IPS-18a (cell line): ENCODE data around the gene DNASE2.

ENCODE experiments used
- H3K27ac ChIP-seq: one replicate; pipeline ENCODE4 v1.5.1; 2013; ENCODE audit warnings: low read length
- H3K27me3 ChIP-seq: one replicate; pipeline ENCODE4 v1.6.1; 2013; ENCODE audit warnings: mild to moderate bottlenecking, low read length; ENCODE audit not compliant: control insufficient read depth, insufficient read depth
- H3K36me3 ChIP-seq: one replicate; pipeline ENCODE4 v1.6.1; 2013; ENCODE audit warnings: low read depth, low read length; ENCODE audit not compliant: control insufficient read depth
- H3K4me1 ChIP-seq: one replicate; pipeline ENCODE4 v1.6.1; 2013; ENCODE audit warnings: low read depth, low read length; ENCODE audit not compliant: control insufficient read depth
- H3K4me3 ChIP-seq: one replicate; pipeline ENCODE4 v1.5.1; 2013; ENCODE audit warnings: low read length
- H3K9ac ChIP-seq: one replicate; pipeline ENCODE4 v1.6.1; 2013; ENCODE audit warnings: mild to moderate bottlenecking, low read length, moderate library complexity
- H3K9me3 ChIP-seq: one replicate; pipeline ENCODE4 v1.6.1; 2013; ENCODE audit warnings: low read depth, low read length; ENCODE audit not compliant: control insufficient read depth

The DNASE2 gene

GRCh38 chr19:12836529-12836863 is 44.8 kb downstream of the DNASE2 start:
- Histone ChIP-seq H3K27me3 (peaks cover 56% of the 10 kb centered on the region), H3K27ac (no peak overlapping the region), H3K9me3 (no peaks in the 10 kb centered on the region), H3K4me1 (peaks cover 15% of the 10 kb centered on the region), H3K9ac (no peak overlapping the region), H3K4me3 (no peak overlapping the region), H3K36me3 (no peaks in the 10 kb centered on the region)

- Histone ChIP-seq H3K4me1 (peaks cover 10% of the 10 kb centered on the region), H3K27me3 (peaks cover 64% of the 10 kb centered on the region), H3K27ac (no peak overlapping the region), H3K9me3 (no peaks in the 10 kb centered on the region), H3K36me3 (no peaks in the 10 kb centered on the region), H3K4me3 (peak overlapping the region; percentile 53), H3K9ac (no peak overlapping the region)
Observed at GRCh38 chr19:12834976-12835757, 46.1 kb downstream of the DNASE2 start.

- Histone ChIP-seq H3K27ac (no peak within 1 kb of the TSS), H3K36me3 (no peaks in the 10 kb centered on the region), H3K9ac (no peak within 1 kb of the TSS), H3K4me1 (peaks cover 7% of the 10 kb centered on the region), H3K9me3 (no peaks in the 10 kb centered on the region), H3K27me3 (peaks cover 63% of the 10 kb centered on the region), H3K4me3 (peak within 1 kb of the TSS; percentile 53)
Observed at GRCh38 chr19:12834566-12834943, 46.7 kb downstream of the DNASE2 start, which contains the start of gene RTBDN. RTBDN (minus strand) TSS chr19:12834579; CDS start chr19:12829979, 4,600 bp downstream.

- Histone ChIP-seq H3K27ac (no peak overlapping the region), H3K9me3 (no peaks in the 10 kb centered on the region), H3K36me3 (no peaks in the 10 kb centered on the region), H3K9ac (no peak overlapping the region), H3K27me3 (peaks cover 57% of the 10 kb centered on the region), H3K4me3 (peak overlapping the region; percentile 53), H3K4me1 (peaks cover 4% of the 10 kb centered on the region)
Observed at GRCh38 chr19:12833738-12834565, 47.3 kb downstream of the DNASE2 start.

GRCh38 chr19:12833418-12833737 is 47.9 kb downstream of the DNASE2 start:
- H3K4me3 ChIP-seq, result peak overlapping the region; percentile 34
- peaks cover 55% of the 10 kb centered on the region for H3K27me3 ChIP-seq
- no peaks in the 10 kb centered on the region for H3K9me3 ChIP-seq
- H3K27ac ChIP-seq, result no peak overlapping the region
- H3K9ac ChIP-seq, result no peak overlapping the region
- peaks cover 3% of the 10 kb centered on the region for H3K4me1 ChIP-seq
- no peaks in the 10 kb centered on the region for H3K36me3 ChIP-seq

GRCh38 chr19:12828494-12828893 is 52.8 kb downstream of the DNASE2 start:
- peaks cover 23% of the 10 kb centered on the region for H3K27me3 ChIP-seq
- peak overlapping the region; percentile 11 for H3K4me3 ChIP-seq
- no peak overlapping the region for H3K27ac ChIP-seq
- no peaks in the 10 kb centered on the region for H3K36me3 ChIP-seq
- peaks cover 3% of the 10 kb centered on the region for H3K4me1 ChIP-seq
- H3K9me3 ChIP-seq, result no peaks in the 10 kb centered on the region
- no peak overlapping the region for H3K9ac ChIP-seq

- Histone ChIP-seq H3K36me3 (no peaks in the 10 kb centered on the region), H3K9me3 (no peaks in the 10 kb centered on the region), H3K27me3 (no peaks in the 10 kb centered on the region), H3K4me3 (peak overlapping the region; percentile 43), H3K27ac (no peak overlapping the region), H3K9ac (no peak overlapping the region), H3K4me1 (no peaks in the 10 kb centered on the region)
Observed at GRCh38 chr19:12825254-12826131, 55.8 kb downstream of the DNASE2 start.
